HUES48 (cell line): ENCODE measurements around the gene CDK2AP2.

Experiments used
- H3K27ac ChIP-seq: one replicate; pipeline ENCODE4 v1.7.0; 2013; ENCODE audit warnings: low read depth, low read length, inconsistent platforms
- H3K27me3 ChIP-seq: 2 replicates; pipeline ENCODE4 v1.6.1; 2013; ENCODE audit warnings: mild to moderate bottlenecking, low read length; ENCODE audit not compliant: control insufficient read depth, insufficient read depth
- H3K36me3 ChIP-seq: 2 replicates; pipeline ENCODE4 v1.6.1; 2013; ENCODE audit warnings: low read length; ENCODE audit not compliant: control insufficient read depth, insufficient read depth
- H3K4me1 ChIP-seq: 2 replicates; pipeline ENCODE4 v1.6.1; 2013; ENCODE audit warnings: mild to moderate bottlenecking, low read length; ENCODE audit not compliant: control insufficient read depth, insufficient read depth
- H3K4me3 ChIP-seq: 2 replicates; pipeline ENCODE4 v1.5.1; 2013; ENCODE audit warnings: mild to moderate bottlenecking, low read depth, low read length
- H3K9ac ChIP-seq: 2 replicates; pipeline ENCODE4 v1.6.1; 2013; ENCODE audit warnings: mild to moderate bottlenecking, low read depth, low read length, moderate library complexity
- H3K9me3 ChIP-seq: 2 replicates; pipeline ENCODE4 v1.6.1; 2013; ENCODE audit warnings: low read length; ENCODE audit not compliant: control insufficient read depth, insufficient read depth

The CDK2AP2 gene

GRCh38 chr11:67463186-67463585 is 44.8 kb downstream of the CDK2AP2 start:
- Histone ChIP-seq H3K9me3 (no peaks in the 10 kb centered on the region), H3K9ac (no peak overlapping the region), H3K4me1 (peaks cover 15% of the 10 kb centered on the region; the same call in 1 of the 2 replicates), H3K4me3 (no peak overlapping the region), H3K27ac (no peak overlapping the region), H3K27me3 (no peaks in the 10 kb centered on the region), H3K36me3 (0 out of 2 replicates have a peak, but pooled peaks cover 4% of the 10 kb centered on the region)

- no peak overlapping the region for H3K9ac ChIP-seq
These were observed 49.7 kb downstream of the CDK2AP2 start for GRCh38 chr11:67458266-67458665.

GRCh38 chr11:67457453-67457852 is 50.5 kb downstream of the CDK2AP2 start:
- H3K9ac ChIP-seq: no peak overlapping the region

More at GRCh38 chr11:67458266-67458665, 49.7 kb downstream of the CDK2AP2 start:
- Histone ChIP-seq H3K36me3 (no peaks in the 10 kb centered on the region), H3K4me3 (no peak overlapping the region), H3K27me3 (no peaks in the 10 kb centered on the region), H3K27ac (no peak overlapping the region), H3K4me1 (no peaks in the 10 kb centered on the region), H3K9me3 (no peaks in the 10 kb centered on the region)

More at GRCh38 chr11:67457453-67457852, 50.5 kb downstream of the CDK2AP2 start:
- Histone ChIP-seq H3K4me1 (no peaks in the 10 kb centered on the region), H3K9me3 (no peaks in the 10 kb centered on the region), H3K4me3 (no peak overlapping the region), H3K27ac (no peak overlapping the region), H3K27me3 (no peaks in the 10 kb centered on the region), H3K36me3 (no peaks in the 10 kb centered on the region)
